K562 (cell line): ENCODE measurements around the gene NAV2. TPM values are rescaled to one million over a fixed set of nuclear protein-coding genes. Genes with fewer than 3 reads are reported as not detected.

ENCODE experiments used
- BRF1 ChIP-seq: IDR thresholded peaks from 3 replicates; pipeline ENCODE4 v1.6.1; 2011; ENCODE audit warnings: borderline replicate concordance, mild to moderate bottlenecking; ENCODE audit not compliant: insufficient read length; ENCODE audit errors: extremely low read depth
- CBX1 ChIP-seq: sonication (generic); IDR thresholded peaks from 2 replicates; pipeline ENCODE4 v1.6.1; 2016; ENCODE audit warnings: antibody characterized with exemption, low read depth, mild to moderate bottlenecking
- DPF2 ChIP-seq: fragments of 450-650 bp; IDR thresholded peaks from 2 replicates; pipeline ENCODE4 v1.6.1; 2016
- ETS2 ChIP-seq: IDR thresholded peaks from 2 replicates; pipeline ENCODE4 v1.6.1; 2016; ENCODE audit warnings: borderline replicate concordance, missing genetic modification characterization, mild to moderate bottlenecking, moderate library complexity, missing compliant biosample characterization; ENCODE audit not compliant: poor library complexity, severe bottlenecking
- FOXM1 ChIP-seq, 2 experiments: fragments of 450-650 bp in 1 of 2; sonication (generic) in 1 of 2; formaldehyde crosslinking in 1 of 2; IDR thresholded peaks; 2 replicates each; pipeline versions ENCODE4 v1.6.1 to v1.9.0; 2017 to 2022; ENCODE audit warnings: low read depth in 2 of 2, mild to moderate bottlenecking in 2 of 2, missing genetic modification reagents in 1 of 2, moderate library complexity in 1 of 2
- GATA2 ChIP-seq: sonication (generic); formaldehyde crosslinking; IDR thresholded peaks from 2 replicates; pipeline ENCODE4 v1.4.0; 2020; ENCODE audit warnings: mild to moderate bottlenecking, missing genetic modification reagents
- KAT8 ChIP-seq: fragments of 450-650 bp; IDR thresholded peaks from 2 replicates; pipeline ENCODE4 v1.6.1; 2016; ENCODE audit warnings: low read depth, mild to moderate bottlenecking
- MEF2A ChIP-seq: IDR thresholded peaks from 2 replicates; pipeline ENCODE4 v1.6.1; 2011; ENCODE audit warnings: low read depth, mild to moderate bottlenecking, low read length, moderate library complexity; ENCODE audit not compliant: control insufficient read depth
- NR2F6 ChIP-seq: fragments of 450-650 bp; formaldehyde crosslinking; IDR thresholded peaks from 2 replicates; pipeline ENCODE4 v1.4.0; 2020; ENCODE audit warnings: mild to moderate bottlenecking
- REST ChIP-seq, 2 experiments: fragments of 450-650 bp; formaldehyde crosslinking in 1 of 2; IDR thresholded peaks; 2 replicates each; pipeline versions ENCODE4 v1.4.0 to v1.6.1; 2014 to 2020; ENCODE audit warnings: mild to moderate bottlenecking in 2 of 2, borderline replicate concordance in 1 of 2, low read depth in 1 of 2
- RFX7 ChIP-seq: fragments of 250-450 bp; sonication (Bioruptor Pico); IDR thresholded peaks from 2 replicates; pipeline ENCODE4 v1.5.1; 2021; ENCODE audit warnings: mild to moderate bottlenecking
- ZBTB12 ChIP-seq: fragments of 250-450 bp; sonication (Bioruptor Pico); IDR thresholded peaks from 2 replicates; pipeline ENCODE4 v1.4.0; 2020
- ZNF224 ChIP-seq: sonication (generic); formaldehyde crosslinking; IDR thresholded peaks from 2 replicates; pipeline ENCODE4 v1.8.0; 2022; ENCODE audit warnings: mild to moderate bottlenecking, missing genetic modification reagents
- ZNF830 ChIP-seq: fragments of 250-450 bp; sonication (Bioruptor Pico); IDR thresholded peaks from 2 replicates; pipeline ENCODE4 v1.5.0; 2021; ENCODE audit warnings: mild to moderate bottlenecking
- polyA plus RNA-seq, 8 experiments: library from polyadenylated mRNA; depleted of rRNA in 4 of 8; stranded (reverse) in 5 of 8; unstranded in 3 of 8; fragments of >200 nt; fragmentation: Nextera tagmentation in 2 of 8; fragmentation: Illumina TruSeq in 1 of 8; extraction: Ambion mirVana in 2 of 8; extraction: Trizol in 1 of 8; gene quantifications; 2 replicates each; pipeline versions ENCODE4 v1.2.1 to v1.2.3, GENCODE V29; 2011 to 2014; ENCODE audit warnings: inconsistent platforms in 1 of 8, missing spikeins in 1 of 8
- total RNA-seq, 7 experiments: library from RNA; depleted of rRNA in 6 of 7; stranded (reverse); fragments of >200 nt in 6 of 7; fragmentation: Illumina TruSeq in 2 of 7; extraction: Trizol in 2 of 7; gene quantifications; 2 replicates each; pipeline versions ENCODE4 v1.2.1 to v1.2.3, GENCODE V29; 2011 to 2021; ENCODE audit warnings: low replicate concordance in 1 of 7
- TF ChIP-seq, protein P1 (sequence below): sonication (generic); formaldehyde crosslinking; IDR thresholded peaks from 2 replicates; pipeline ENCODE4 v1.8.1; 2023; ENCODE audit warnings: mild to moderate bottlenecking, missing genetic modification reagents

Gene NAV2
- total and polyA plus RNA-seq, 9 of the 15 experiments (the other 6 are each of a cell fraction or from before 2014, with no cell fraction given) = 0.03 to 0.35 (median 0.05) TPM

GRCh38 chr11:19978668-19979518 lies 266.3 kb downstream of the NAV2 start (continued):
- no peak for TF ChIP-seq KAT8
- no peak for TF ChIP-seq NR2F6 (CRISPR knock-in tag)
- no peak for TF ChIP-seq ZNF224 (CRISPR knock-in tag)
- TF ChIP-seq REST (IDR thresholded peaks at IDR 0.05; ENCODE audit: borderline replicate concordance) = peak; percentile 32; the same call in 1 of the 2 replicates
- no peak for TF ChIP-seq REST (CRISPR knock-in tag; IDR thresholded peaks at IDR 0.05; ENCODE audit: low read depth)
- no peak for TF ChIP-seq RFX7 (CRISPR knock-in tag)
- TF ChIP-seq CBX1 = no peak
- no peak; the same call in 1 of the 2 replicates for TF ChIP-seq ZNF830 (CRISPR knock-in tag)
- TF ChIP-seq ZBTB12 (CRISPR knock-in tag) = no peak
- TF ChIP-seq FOXM1 (IDR thresholded peaks at IDR 0.05; ENCODE audit: low read depth) = no peak
- no peak for TF ChIP-seq FOXM1 (CRISPR knock-in tag; IDR thresholded peaks at IDR 0.05; ENCODE audit: low read depth)
- TF ChIP-seq, protein P1, sequence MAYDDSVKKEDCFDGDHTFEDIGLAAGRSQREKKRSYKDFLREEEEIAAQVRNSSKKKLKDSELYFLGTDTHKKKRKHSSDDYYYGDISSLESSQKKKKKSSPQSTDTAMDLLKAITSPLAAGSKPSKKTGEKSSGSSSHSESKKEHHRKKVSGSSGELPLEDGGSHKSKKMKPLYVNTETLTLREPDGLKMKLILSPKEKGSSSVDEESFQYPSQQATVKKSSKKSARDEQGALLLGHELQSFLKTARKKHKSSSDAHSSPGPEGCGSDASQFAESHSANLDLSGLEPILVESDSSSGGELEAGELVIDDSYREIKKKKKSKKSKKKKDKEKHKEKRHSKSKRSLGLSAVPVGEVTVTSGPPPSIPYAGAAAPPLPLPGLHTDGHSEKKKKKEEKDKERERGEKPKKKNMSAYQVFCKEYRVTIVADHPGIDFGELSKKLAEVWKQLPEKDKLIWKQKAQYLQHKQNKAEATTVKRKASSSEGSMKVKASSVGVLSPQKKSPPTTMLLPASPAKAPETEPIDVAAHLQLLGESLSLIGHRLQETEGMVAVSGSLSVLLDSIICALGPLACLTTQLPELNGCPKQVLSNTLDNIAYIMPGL = no peak
- TF ChIP-seq MEF2A = no peak
- peak; percentile 86 for TF ChIP-seq DPF2
- TF ChIP-seq GATA2 = no peak
- TF ChIP-seq BRF1 = no peak
- TF ChIP-seq ETS2 (tag) = no peak
